Endodermal cell (in vitro differentiated cells): ENCODE measurements around the gene LIPH. TPM values are rescaled to one million over a fixed set of nuclear protein-coding genes. Genes with fewer than 3 reads are reported as not detected.
"Not testable (repeated sequence)": the region's sequence is repeated elsewhere in the genome, so short reads cannot be mapped to it uniquely, and the experiment has no call there.

Experiments used
- DNase-seq: peaks from one replicate; pipeline ENCODE4 v3.0.0-alpha.2; 2017
- H3K27ac ChIP-seq: 2 replicates; pipeline ENCODE4 v1.5.1; 2013; ENCODE audit warnings: mild to moderate bottlenecking, low read depth, low read length, moderate library complexity
- H3K27me3 ChIP-seq: 2 replicates; pipeline ENCODE4 v1.6.1; 2013; ENCODE audit warnings: mild to moderate bottlenecking, low read length, moderate library complexity; ENCODE audit not compliant: insufficient read depth, control insufficient read depth, poor library complexity, severe bottlenecking
- H3K36me3 ChIP-seq: 2 replicates; pipeline ENCODE4 v1.7.0; 2013; ENCODE audit warnings: mild to moderate bottlenecking, low read length, moderate library complexity; ENCODE audit not compliant: control insufficient read depth, insufficient read depth
- H3K4me1 ChIP-seq: one replicate; pipeline ENCODE4 v1.7.0; 2013; ENCODE audit warnings: low read length; ENCODE audit not compliant: control insufficient read depth, insufficient read depth
- H3K4me3 ChIP-seq: 2 replicates; pipeline ENCODE4 v1.5.1; 2013; ENCODE audit warnings: mild to moderate bottlenecking, low read length, moderate library complexity
- H3K9ac ChIP-seq: 2 replicates; pipeline ENCODE4 v1.6.1; 2013; ENCODE audit warnings: mild to moderate bottlenecking, low read length, moderate library complexity; ENCODE audit not compliant: poor library complexity, severe bottlenecking; ENCODE audit errors: extremely low read depth
- H3K9me3 ChIP-seq: 2 replicates; pipeline ENCODE4 v1.6.1; 2013; ENCODE audit warnings: mild to moderate bottlenecking, low read length, moderate library complexity; ENCODE audit not compliant: control insufficient read depth
- H3K27ac Mint-ChIP-seq: 2 replicates; pipeline ENCODE4 v1.8.0; 2020; ENCODE audit warnings: mixed read lengths
- H3K27me3 Mint-ChIP-seq: 2 replicates; pipeline ENCODE4 v1.8.0; 2021; ENCODE audit warnings: mild to moderate bottlenecking, mixed read lengths; ENCODE audit not compliant: insufficient read depth
- H3K36me3 Mint-ChIP-seq: 2 replicates; pipeline ENCODE4 v1.8.0; 2020; ENCODE audit warnings: low read depth, mixed read lengths
- H3K4me1 Mint-ChIP-seq: 2 replicates; pipeline ENCODE4 v1.8.0; 2020; ENCODE audit warnings: mixed read lengths
- H3K4me3 Mint-ChIP-seq: 2 replicates; pipeline ENCODE4 v1.8.0; 2020; ENCODE audit warnings: mild to moderate bottlenecking, moderate library complexity, mixed read lengths
- H3K9me3 Mint-ChIP-seq: 2 replicates; pipeline ENCODE4 v1.8.0; 2020; ENCODE audit warnings: mild to moderate bottlenecking, mixed read lengths
- WGBS, 2 experiments: methylation state at CpG; one replicate each; pipeline versions ENCODE4 v1.1.5 to v1.1.7; 2013; ENCODE audit warnings: missing lambda C conversion rate in 2 of 2, mixed read lengths in 1 of 2; ENCODE audit not compliant: insufficient coverage in 1 of 2, insufficient read length in 1 of 2; 5-methylcytosine and 5-hydroxymethylcytosine counted together
- total RNA-seq, 2 donors: library from RNA; stranded (reverse); fragmentation: NEBNext Ultra II Directional in 1 of 2; extraction: Animal tissue kit (Norgen Biotek cat#: 25700) in 1 of 2; gene quantifications; 2 replicates in 1 of 2; 3 replicates in 1 of 2; pipeline ENCODE4 v1.2.1, GENCODE V29; 2021
- TF ChIP-seq, protein P1 (sequence below): fragments of 200-600 bp; sonication (generic); conservative IDR thresholded peaks from 2 replicates; pipeline ENCODE4 v1.5.0; 2021; ENCODE audit warnings: antibody characterized with exemption, mild to moderate bottlenecking

The LIPH gene
- total RNA-seq, 2 donors from 2014 or later: 0.81 to 2.3 TPM

DNA sequence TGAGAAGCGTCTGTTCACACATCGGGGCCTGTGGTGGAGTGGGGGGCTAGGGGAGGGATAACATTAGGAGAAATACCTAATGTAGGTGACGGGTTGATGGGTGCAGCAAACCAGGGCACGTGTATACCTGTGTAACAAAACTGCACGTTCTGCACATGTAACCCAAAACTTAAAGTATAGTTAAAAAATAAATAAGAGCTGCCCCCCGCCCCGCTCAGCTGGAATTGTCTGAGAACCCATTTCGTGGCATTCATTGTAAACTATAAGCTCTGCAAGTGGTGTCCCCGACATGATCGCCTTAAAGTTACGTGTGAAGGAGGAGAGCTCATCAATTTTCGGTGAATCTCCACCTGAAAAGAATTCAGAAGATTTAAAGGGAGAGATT is 7.3 kb upstream of the LIPH start:
- TF ChIP-seq, protein P1, sequence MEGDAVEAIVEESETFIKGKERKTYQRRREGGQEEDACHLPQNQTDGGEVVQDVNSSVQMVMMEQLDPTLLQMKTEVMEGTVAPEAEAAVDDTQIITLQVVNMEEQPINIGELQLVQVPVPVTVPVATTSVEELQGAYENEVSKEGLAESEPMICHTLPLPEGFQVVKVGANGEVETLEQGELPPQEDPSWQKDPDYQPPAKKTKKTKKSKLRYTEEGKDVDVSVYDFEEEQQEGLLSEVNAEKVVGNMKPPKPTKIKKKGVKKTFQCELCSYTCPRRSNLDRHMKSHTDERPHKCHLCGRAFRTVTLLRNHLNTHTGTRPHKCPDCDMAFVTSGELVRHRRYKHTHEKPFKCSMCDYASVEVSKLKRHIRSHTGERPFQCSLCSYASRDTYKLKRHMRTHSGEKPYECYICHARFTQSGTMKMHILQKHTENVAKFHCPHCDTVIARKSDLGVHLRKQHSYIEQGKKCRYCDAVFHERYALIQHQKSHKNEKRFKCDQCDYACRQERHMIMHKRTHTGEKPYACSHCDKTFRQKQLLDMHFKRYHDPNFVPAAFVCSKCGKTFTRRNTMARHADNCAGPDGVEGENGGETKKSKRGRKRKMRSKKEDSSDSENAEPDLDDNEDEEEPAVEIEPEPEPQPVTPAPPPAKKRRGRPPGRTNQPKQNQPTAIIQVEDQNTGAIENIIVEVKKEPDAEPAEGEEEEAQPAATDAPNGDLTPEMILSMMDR: no peak
- no peak overlapping the region for H3K9ac ChIP-seq
- peak overlapping the region; percentile 41 for H3K4me3 Mint-ChIP-seq

DNA sequence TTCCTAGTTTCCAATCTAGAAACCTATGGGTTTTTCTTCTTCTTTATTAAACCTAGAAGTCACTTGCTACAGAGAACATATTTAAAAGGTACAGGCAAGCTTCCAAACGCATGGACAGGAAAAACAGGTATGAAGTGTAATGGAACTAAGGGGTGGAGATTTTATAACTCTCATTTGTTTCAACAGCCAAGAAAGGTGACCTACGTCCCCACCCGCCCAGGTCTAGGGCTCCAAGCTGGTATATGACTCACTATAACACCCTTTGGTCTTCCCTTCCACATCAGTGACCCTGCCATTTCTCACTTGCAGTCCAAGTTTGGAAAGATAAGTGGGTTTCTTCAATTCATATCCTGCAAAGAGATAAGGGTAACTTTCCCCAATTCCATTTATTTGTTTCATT is 6.0 kb upstream of the LIPH start:
- Histone ChIP-seq H3K9me3 (no peaks in the 10 kb centered on the region), H3K36me3 (no peaks in the 10 kb centered on the region), H3K4me1 (no peaks in the 10 kb centered on the region), H3K27me3 (no peaks in the 10 kb centered on the region), H3K9ac (no peak overlapping the region), H3K4me3 (no peak overlapping the region), H3K27ac (no peak overlapping the region)
- DNase-seq: no peak
- H3K9me3 Mint-ChIP-seq: no peaks in the 10 kb centered on the region
- TF ChIP-seq, protein P1: no peak
- H3K36me3 Mint-ChIP-seq: no peaks in the 10 kb centered on the region
- H3K4me3 Mint-ChIP-seq: no peak overlapping the region
- peaks cover 19% of the 10 kb centered on the region for H3K4me1 Mint-ChIP-seq
- WGBS, 2 experiments: 80 to 92% methylated on average over 1 to 3 of the region's 3 CpGs
- peaks cover 16% of the 10 kb centered on the region for H3K27me3 Mint-ChIP-seq
- H3K27ac Mint-ChIP-seq: peak overlapping the region; percentile 44

More for the DNA sequence above, 7.3 kb upstream of the LIPH start:
- Mint-ChIP-seq H3K36me3 (no peaks in the 10 kb centered on the region), H3K9me3 (no peaks in the 10 kb centered on the region), H3K27me3 (peaks cover 16% of the 10 kb centered on the region), H3K4me1 (peaks cover 19% of the 10 kb centered on the region), H3K27ac (no peak overlapping the region)
- H3K27me3 ChIP-seq: no peaks in the 10 kb centered on the region
- no peaks in the 10 kb centered on the region for H3K4me1 ChIP-seq
- H3K9me3 ChIP-seq: no peaks in the 10 kb centered on the region
- H3K36me3 ChIP-seq: no peaks in the 10 kb centered on the region
- peak; percentile 19 for DNase-seq
- H3K27ac ChIP-seq: no peak overlapping the region
- no peak overlapping the region for H3K4me3 ChIP-seq
- 89 to 97% methylated on average over 10 to 12 of the region's 12 CpGs for WGBS, 2 experiments

DNA sequence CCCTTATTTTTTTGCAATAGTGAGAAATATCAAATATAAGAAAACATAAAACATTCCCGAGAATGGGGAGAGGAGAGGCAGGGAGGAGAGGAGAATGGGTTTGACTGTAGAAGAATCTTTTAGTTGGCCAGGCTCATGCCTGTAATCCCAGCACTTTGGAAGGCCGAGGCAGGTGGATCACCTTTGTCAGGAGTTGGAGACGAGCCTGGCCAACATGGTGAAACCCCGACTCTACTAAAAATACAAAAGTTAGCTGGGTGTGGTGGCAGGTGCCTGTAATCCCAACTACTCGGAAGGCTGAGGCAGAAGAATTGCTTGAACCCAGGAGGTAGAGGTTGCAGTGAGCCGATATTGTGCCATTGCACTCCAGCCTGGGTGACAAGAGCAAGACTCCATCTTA is 4.3 kb upstream of the LIPH start:
- Mint-ChIP-seq H3K27me3 (peaks cover 16% of the 10 kb centered on the region), H3K4me1 (peaks cover 16% of the 10 kb centered on the region)
- H3K36me3 ChIP-seq, H3K4me3 ChIP-seq, H3K4me3 Mint-ChIP-seq, H3K27ac ChIP-seq, H3K4me1 ChIP-seq, H3K36me3 Mint-ChIP-seq, H3K27ac Mint-ChIP-seq, H3K9me3 Mint-ChIP-seq, DNase-seq, H3K9ac ChIP-seq, H3K27me3 ChIP-seq, H3K9me3 ChIP-seq: not testable (repeated sequence)
- 90 to 93% methylated on average over 4 to 6 of the region's 6 CpGs for WGBS, 2 experiments

DNA sequence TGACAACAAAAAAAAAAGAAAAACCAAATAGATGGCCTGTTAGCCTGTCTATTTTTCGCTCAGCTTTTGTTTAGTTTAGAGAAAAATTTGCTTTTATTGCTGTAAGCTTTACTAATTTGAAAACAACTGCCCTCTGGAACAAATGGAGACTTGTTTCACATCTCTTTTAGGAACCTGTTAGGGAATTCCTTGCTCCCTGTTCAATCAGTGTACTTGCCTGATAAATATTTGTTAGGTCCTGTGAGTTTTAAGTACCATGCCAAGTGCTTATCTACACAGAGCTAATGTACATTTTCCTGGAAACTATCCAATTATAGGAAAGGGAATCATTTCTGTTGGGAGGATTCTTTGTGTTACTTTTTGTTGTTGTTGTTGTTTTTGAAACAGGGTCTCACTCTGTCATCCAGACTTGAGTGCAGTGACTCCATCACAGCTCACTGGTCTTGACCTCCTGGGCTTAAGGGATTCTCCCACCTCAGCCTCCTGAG is 3.5 kb upstream of the LIPH start:
- no peak overlapping the region for H3K9ac ChIP-seq
- Mint-ChIP-seq H3K4me1 (peaks cover 12% of the 10 kb centered on the region), H3K27ac (no peak overlapping the region), H3K36me3 (no peaks in the 10 kb centered on the region), H3K4me3 (no peak overlapping the region), H3K9me3 (no peaks in the 10 kb centered on the region), H3K27me3 (peaks cover 16% of the 10 kb centered on the region)
- H3K4me3 ChIP-seq: no peak overlapping the region
- TF ChIP-seq, protein P1: no peak
- H3K4me1 ChIP-seq: no peaks in the 10 kb centered on the region
- H3K27me3 ChIP-seq: no peaks in the 10 kb centered on the region
- DNase-seq: peak; percentile 14
- 93% methylated on average over 1 of the region's 1 CpG; no CpG with 5 or more reads in 1 of the 2 experiments for WGBS, 2 experiments
- H3K36me3 ChIP-seq: no peaks in the 10 kb centered on the region
- H3K9me3 ChIP-seq: no peaks in the 10 kb centered on the region
- no peak overlapping the region for H3K27ac ChIP-seq
